ENCODE data around the gene MOV10. TPM values are rescaled to one million over a fixed set of nuclear protein-coding genes. Genes with fewer than 3 reads are reported as not detected.
"Not testable (repeated sequence)": the region's sequence is repeated elsewhere in the genome, so short reads cannot be mapped to it uniquely, and the experiment has no call there.

The MOV10 gene
- total RNA-seq, 6 experiments from 2014 or later: 61.6 to 86.0 (median 83.5) TPM

DNA sequence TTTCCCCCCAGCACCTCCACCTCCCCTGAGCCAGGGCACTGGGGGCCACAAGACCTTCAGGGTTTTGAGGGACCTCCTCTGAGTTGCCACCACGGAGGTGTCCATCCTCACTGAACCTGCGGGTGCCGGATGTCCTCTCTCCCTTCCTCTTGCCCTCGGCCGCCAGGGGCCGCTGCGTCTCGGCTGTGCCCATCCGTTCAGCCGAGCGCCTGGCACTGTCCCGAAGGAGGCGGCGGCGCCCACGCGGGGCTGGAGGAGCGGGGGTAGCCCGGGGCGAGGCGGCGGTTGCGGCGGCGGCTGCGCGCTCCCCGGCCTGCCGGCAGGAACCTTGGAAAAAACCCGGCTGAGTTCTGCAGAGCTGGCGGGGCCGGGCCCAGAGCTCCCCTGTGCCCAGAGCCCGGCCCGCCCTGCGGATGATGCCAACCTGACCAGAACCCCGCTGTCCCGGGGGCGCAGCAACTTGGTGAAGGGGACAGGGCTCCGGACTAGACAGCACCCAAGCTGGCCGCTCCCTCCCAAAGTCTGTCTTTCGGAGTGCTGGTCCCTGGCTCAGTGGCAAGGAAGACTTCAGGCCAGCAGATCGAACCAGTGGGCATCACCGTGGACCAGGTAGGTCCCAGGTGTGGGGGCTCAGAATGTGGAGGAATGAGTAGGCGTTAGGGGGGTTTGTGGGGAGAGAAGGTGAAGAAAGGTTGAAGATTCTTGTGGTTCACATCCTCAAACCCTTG, 44.4 kb downstream of the MOV10 start:
- Mint-ChIP-seq H3K27ac (no peak overlapping the region), H3K27me3 (ENCODE audit: insufficient read depth) (no peaks in the 10 kb centered on the region; the same call in none of the 2 replicates), H3K36me3 (ENCODE audit: low read depth) (no peaks in the 10 kb centered on the region), H3K4me1 (ENCODE audit: low read depth) (peaks cover 39% of the 10 kb centered on the region), H3K4me3 (peak overlapping the region; percentile 56), H3K9me3 (no peaks in the 10 kb centered on the region)
- TF ChIP-seq, protein P1, sequence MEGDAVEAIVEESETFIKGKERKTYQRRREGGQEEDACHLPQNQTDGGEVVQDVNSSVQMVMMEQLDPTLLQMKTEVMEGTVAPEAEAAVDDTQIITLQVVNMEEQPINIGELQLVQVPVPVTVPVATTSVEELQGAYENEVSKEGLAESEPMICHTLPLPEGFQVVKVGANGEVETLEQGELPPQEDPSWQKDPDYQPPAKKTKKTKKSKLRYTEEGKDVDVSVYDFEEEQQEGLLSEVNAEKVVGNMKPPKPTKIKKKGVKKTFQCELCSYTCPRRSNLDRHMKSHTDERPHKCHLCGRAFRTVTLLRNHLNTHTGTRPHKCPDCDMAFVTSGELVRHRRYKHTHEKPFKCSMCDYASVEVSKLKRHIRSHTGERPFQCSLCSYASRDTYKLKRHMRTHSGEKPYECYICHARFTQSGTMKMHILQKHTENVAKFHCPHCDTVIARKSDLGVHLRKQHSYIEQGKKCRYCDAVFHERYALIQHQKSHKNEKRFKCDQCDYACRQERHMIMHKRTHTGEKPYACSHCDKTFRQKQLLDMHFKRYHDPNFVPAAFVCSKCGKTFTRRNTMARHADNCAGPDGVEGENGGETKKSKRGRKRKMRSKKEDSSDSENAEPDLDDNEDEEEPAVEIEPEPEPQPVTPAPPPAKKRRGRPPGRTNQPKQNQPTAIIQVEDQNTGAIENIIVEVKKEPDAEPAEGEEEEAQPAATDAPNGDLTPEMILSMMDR (IDR thresholded peaks at IDR 0.05): peak; percentile 97
- peak; percentile 65 for DNase-seq

DNA sequence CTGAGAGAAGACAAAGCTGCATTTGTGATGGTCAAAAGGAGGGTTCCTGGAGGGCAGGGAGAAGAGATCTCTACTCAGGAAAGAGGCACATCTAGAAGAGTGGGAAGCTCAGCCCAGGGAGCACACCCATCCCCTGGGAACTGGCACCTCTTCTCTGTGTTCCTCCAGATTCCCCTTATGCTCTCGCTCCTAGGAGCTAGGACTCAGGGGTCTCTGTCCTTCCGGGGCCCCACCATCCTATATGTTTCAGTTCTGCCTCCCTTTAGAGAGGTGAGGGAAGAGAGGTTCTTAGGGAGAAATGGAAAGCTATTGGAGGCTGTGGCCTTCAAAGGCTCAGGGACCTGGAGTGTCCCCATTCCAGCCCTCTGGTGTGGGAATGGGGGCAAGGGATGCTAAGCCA, 45.2 kb downstream of the MOV10 start:
- H3K4me1 Mint-ChIP-seq (ENCODE audit: low read depth): peaks cover 35% of the 10 kb centered on the region
- no peaks in the 10 kb centered on the region; the same call in none of the 2 replicates for H3K27me3 Mint-ChIP-seq (ENCODE audit: insufficient read depth)

DNA sequence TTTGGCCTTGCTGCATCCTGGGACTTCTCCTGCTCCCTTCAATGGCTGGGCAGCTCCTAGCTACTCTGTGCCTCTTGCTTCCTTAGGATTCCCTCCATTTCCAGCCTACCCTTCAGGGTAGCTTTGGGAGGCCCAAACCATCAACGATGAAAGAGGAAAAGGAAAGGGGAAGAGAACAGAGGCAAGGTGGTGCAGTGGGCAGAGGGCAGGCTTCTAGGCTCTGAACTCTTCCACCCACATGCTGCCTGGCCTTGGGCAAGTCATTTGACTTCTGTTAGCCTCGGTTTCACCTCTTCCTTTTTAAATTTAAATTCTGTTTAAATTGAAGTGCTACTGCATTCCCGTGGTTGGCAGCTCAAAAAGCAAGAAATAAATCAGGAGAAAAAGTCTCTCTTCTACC, 46.3 kb downstream of the MOV10 start:
- TF ChIP-seq, protein P1 (IDR thresholded peaks at IDR 0.05): no peak
- no peak overlapping the region for H3K4me3 Mint-ChIP-seq
- no peaks in the 10 kb centered on the region for H3K9me3 Mint-ChIP-seq
- DNase-seq: no peak
- H3K36me3 Mint-ChIP-seq (ENCODE audit: low read depth): no peaks in the 10 kb centered on the region
- H3K4me1 Mint-ChIP-seq (ENCODE audit: low read depth): peaks cover 32% of the 10 kb centered on the region
- no peak overlapping the region for H3K27ac Mint-ChIP-seq
- H3K27me3 Mint-ChIP-seq (ENCODE audit: insufficient read depth): no peaks in the 10 kb centered on the region; the same call in none of the 2 replicates

More for the DNA sequence above, 45.2 kb downstream of the MOV10 start:
- TF ChIP-seq, protein P1 (IDR thresholded peaks at IDR 0.05): no peak
- Mint-ChIP-seq H3K4me3 (no peak overlapping the region), H3K36me3 (ENCODE audit: low read depth) (no peaks in the 10 kb centered on the region), H3K9me3 (no peaks in the 10 kb centered on the region), H3K27ac (no peak overlapping the region)
- DNase-seq: no peak

DNA sequence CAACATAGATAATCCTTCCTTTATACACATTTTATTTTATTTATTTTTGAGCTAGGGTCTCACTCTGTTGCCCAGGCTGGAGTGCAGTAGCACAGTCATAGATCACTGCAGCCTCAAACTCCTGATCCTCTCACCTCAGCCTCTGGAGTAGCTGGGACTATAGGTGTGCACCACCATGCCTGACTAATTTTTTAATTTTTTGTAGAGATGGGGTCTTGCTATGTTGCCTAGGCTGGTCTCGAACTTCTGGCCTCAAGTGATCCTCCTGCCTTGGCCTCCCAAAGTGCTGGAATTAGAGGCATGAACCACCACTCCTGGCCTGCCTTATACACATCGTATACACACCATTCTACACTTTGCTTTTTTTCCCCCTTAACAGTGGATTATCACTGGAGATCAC, 46.8 kb downstream of the MOV10 start:
- not testable (repeated sequence) for H3K4me3 Mint-ChIP-seq; H3K36me3 Mint-ChIP-seq (ENCODE audit: low read depth); H3K27me3 Mint-ChIP-seq (ENCODE audit: insufficient read depth); DNase-seq; H3K9me3 Mint-ChIP-seq; H3K27ac Mint-ChIP-seq
- peaks cover 27% of the 10 kb centered on the region for H3K4me1 Mint-ChIP-seq (ENCODE audit: low read depth)

DNA sequence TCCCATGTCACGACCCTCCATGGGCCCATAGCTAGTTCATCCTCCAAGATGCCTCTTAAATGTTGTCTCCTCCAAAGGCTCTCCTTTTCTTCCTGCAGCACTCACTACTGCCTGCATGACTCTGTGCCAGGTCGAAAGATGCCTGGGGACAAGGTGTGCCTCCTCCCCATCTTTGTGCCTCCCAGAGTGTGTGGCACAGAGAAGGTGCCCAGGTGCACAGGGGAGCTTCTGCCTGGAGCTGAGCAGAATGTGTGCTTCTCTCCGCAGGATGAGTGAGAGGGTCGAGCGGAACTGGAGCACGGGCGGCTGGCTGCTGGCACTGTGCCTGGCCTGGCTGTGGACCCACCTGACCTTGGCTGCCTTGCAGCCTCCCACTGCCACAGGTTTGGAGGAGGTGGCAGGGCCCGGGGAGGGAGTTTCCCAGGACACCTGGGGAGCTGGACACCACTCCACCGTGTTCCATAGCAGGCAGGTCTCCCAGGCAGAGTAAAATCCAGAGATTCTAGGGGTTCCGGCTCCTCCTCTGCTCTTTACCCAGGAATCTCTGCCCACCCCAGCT, 47.6 kb downstream of the MOV10 start:
- Mint-ChIP-seq H3K27me3 (ENCODE audit: insufficient read depth) (no peaks in the 10 kb centered on the region; the same call in 1 of the 2 replicates), H3K4me1 (ENCODE audit: low read depth) (peaks cover 20% of the 10 kb centered on the region), H3K4me3 (no peak overlapping the region), H3K36me3 (ENCODE audit: low read depth) (no peaks in the 10 kb centered on the region), H3K9me3 (no peaks in the 10 kb centered on the region), H3K27ac (peak overlapping the region; percentile 84; the same call in 1 of the 2 replicates)
- TF ChIP-seq, protein P1 (IDR thresholded peaks at IDR 0.05): no peak
- DNase-seq: no peak
